ENCODE data around the gene BRD2. TPM values are rescaled to one million over a fixed set of nuclear protein-coding genes. Genes with fewer than 3 reads are reported as not detected.

The BRD2 gene
- total RNA-seq, 2 donors from 2014 or later, result 99.1 to 171 TPM

GRCh38 chr6:32989368-32989767, 21.0 kb downstream of the BRD2 start:
- no peak overlapping the region for H3K4me3 ChIP-seq
- intact Hi-C loops (cut with DNase I), result loop anchor here (5.0 to 10.0 kb wide), 2 partner anchors 52 to 105 kb away; no protein-coding TSS in a partner anchor
- no peak for TF ChIP-seq POLR2A (IDR thresholded peaks at IDR 0.05)
- TF ChIP-seq CTCF (IDR thresholded peaks at IDR 0.05), result no peak
- H3K4me1 ChIP-seq, result peaks cover 6% of the 10 kb centered on the region
- no peak for DNase-seq
- H3K9me3 ChIP-seq, result no peaks in the 10 kb centered on the region
- no peak overlapping the region for H3K27ac ChIP-seq
- no peaks in the 10 kb centered on the region for H3K27me3 ChIP-seq
- WGBS, 2 donors, result 81 to 96% methylated on average over 1 of the region's 1 CpG
- no peaks in the 10 kb centered on the region for H3K36me3 ChIP-seq (replicated peaks in 1 of 2; ENCODE audit: insufficient read depth in 1 of 2, low read depth in 2 of 2)
- ATAC-seq, result no peak

- Histone ChIP-seq H3K9me3 (no peaks in the 10 kb centered on the region), H3K36me3 (replicated peaks in 1 of 2; ENCODE audit: insufficient read depth in 1 of 2, low read depth in 2 of 2) (no peaks in the 10 kb centered on the region), H3K27ac (no peak overlapping the region), H3K27me3 (no peaks in the 10 kb centered on the region), H3K4me1 (no peaks in the 10 kb centered on the region), H3K4me3 (no peak overlapping the region)
- intact Hi-C loops (cut with DNase I), result no loop called here
- DNase-seq (no peak), ATAC-seq (no peak)
- TF ChIP-seq CTCF (IDR thresholded peaks at IDR 0.05), result no peak
- WGBS, 2 donors, result 46 to 58% methylated on average over 4 of the region's 4 CpGs
Observed at GRCh38 chr6:32991972-32992371, 23.6 kb downstream of the BRD2 start.

- intact Hi-C loops (cut with DNase I), result no loop called here
- TF ChIP-seq POLR2A (IDR thresholded peaks at IDR 0.05) (no peak), CTCF (IDR thresholded peaks at IDR 0.05) (no peak)
- H3K27me3 ChIP-seq, result no peaks in the 10 kb centered on the region
- H3K27ac ChIP-seq, result no peak overlapping the region
- 87 to 91% methylated on average over 9 of the region's 9 CpGs for WGBS, 2 donors
- H3K9me3 ChIP-seq, result no peaks in the 10 kb centered on the region
- DNase-seq (no peak), ATAC-seq (no peak)
- no peaks in the 10 kb centered on the region for H3K4me1 ChIP-seq
- no peak overlapping the region for H3K4me3 ChIP-seq
- H3K36me3 ChIP-seq (replicated peaks in 1 of 2; ENCODE audit: insufficient read depth in 1 of 2, low read depth in 2 of 2), result no peaks in the 10 kb centered on the region
Observed at GRCh38 chr6:32993363-32993973, 25.1 kb downstream of the BRD2 start.

- Histone ChIP-seq H3K9me3 (no peaks in the 10 kb centered on the region), H3K4me3 (no peak overlapping the region), H3K27me3 (no peaks in the 10 kb centered on the region), H3K36me3 (replicated peaks in 1 of 2; ENCODE audit: insufficient read depth in 1 of 2, low read depth in 2 of 2) (no peaks in the 10 kb centered on the region), H3K27ac (no peak overlapping the region), H3K4me1 (no peaks in the 10 kb centered on the region)
- intact Hi-C loops (cut with DNase I), result no loop called here
- DNase-seq (no peak), ATAC-seq (no peak)
- no peak for TF ChIP-seq POLR2A (IDR thresholded peaks at IDR 0.05)
- TF ChIP-seq CTCF (IDR thresholded peaks at IDR 0.05), result no peak
- 22 to 33% methylated on average over 2 of the region's 2 CpGs for WGBS, 2 donors
Observed at GRCh38 chr6:32995448-32995847, 27.1 kb downstream of the BRD2 start.

DNA sequence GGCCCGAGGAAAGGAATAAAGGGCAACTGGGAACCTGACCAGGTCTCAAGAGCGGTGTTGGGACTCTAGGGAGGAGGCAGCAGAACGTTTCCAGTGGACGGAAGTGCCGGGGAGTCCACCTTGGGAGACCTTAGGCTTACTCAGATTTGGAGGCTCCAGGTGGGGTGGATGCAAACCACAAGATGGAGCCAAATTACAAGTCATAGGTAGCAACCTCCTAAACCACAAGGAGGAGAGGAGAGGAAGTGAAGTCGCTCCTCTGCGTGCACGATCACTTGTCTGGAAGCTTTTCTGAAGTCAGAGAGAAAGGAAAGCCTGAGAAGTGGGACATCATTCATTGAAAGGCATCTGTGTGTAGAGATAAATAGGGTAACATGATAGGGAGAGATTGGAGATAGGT, 31.7 kb downstream of the BRD2 start:
- TF ChIP-seq CTCF (IDR thresholded peaks at IDR 0.05), result peak in 4 of 7 experiments; percentile 17 to 50 (median 40)
- TF ChIP-seq POLR2A (IDR thresholded peaks at IDR 0.05), result no peak
- Histone ChIP-seq H3K27me3 (no peaks in the 10 kb centered on the region), H3K36me3 (replicated peaks in 1 of 2; ENCODE audit: insufficient read depth in 1 of 2, low read depth in 2 of 2) (no peaks in the 10 kb centered on the region), H3K9me3 (no peaks in the 10 kb centered on the region), H3K4me3 (no peak overlapping the region), H3K4me1 (no peaks in the 10 kb centered on the region), H3K27ac (no peak overlapping the region)
- intact Hi-C loops (cut with DNase I), result no loop called here
- 41 to 58% methylated on average over 8 of the region's 8 CpGs for WGBS, 2 donors
- DNase-seq (no peak), ATAC-seq (no peak)

Data from body of pancreas (tissue), 4 donors.